ENCODE results near the gene GOLGA6L10.
"Not testable (repeated sequence)": the region's sequence is repeated elsewhere in the genome, so short reads cannot be mapped to it uniquely, and the experiment has no call there.

DNA sequence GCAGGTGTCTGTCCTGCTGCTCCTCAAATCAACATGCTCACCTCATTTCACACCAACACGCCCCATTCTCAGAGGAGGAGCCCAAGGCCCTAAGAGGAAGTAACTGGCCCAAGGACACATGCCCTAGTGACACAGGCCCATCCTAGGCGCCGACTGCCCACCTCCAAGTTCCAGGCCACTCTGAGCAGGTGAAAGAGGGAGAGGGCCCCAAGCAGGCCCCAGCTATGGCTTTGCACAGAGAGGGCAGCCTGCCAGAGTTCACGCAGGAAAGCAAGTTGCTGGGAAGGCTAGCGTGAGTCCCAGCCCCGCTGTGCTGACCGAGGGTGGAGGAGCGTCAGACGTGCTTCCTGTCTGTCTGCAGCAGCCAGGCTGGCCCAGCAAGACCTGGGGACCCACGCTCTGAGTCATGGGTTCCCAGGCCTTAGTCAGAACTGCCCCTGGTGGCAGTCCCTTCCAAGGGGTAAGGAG is 13.1 kb downstream of the GOLGA6L10 start:
- TF ChIP-seq, protein P1, sequence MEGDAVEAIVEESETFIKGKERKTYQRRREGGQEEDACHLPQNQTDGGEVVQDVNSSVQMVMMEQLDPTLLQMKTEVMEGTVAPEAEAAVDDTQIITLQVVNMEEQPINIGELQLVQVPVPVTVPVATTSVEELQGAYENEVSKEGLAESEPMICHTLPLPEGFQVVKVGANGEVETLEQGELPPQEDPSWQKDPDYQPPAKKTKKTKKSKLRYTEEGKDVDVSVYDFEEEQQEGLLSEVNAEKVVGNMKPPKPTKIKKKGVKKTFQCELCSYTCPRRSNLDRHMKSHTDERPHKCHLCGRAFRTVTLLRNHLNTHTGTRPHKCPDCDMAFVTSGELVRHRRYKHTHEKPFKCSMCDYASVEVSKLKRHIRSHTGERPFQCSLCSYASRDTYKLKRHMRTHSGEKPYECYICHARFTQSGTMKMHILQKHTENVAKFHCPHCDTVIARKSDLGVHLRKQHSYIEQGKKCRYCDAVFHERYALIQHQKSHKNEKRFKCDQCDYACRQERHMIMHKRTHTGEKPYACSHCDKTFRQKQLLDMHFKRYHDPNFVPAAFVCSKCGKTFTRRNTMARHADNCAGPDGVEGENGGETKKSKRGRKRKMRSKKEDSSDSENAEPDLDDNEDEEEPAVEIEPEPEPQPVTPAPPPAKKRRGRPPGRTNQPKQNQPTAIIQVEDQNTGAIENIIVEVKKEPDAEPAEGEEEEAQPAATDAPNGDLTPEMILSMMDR (IDR thresholded peaks at IDR 0.05 in 4 of 5, conservative IDR thresholded peaks at IDR 0.05 in 1 of 5) = not testable (repeated sequence)
- TF ChIP-seq POLR2A (IDR thresholded peaks at IDR 0.05) = not testable (repeated sequence)
